ENCODE results near the gene CLASP1.
"Not testable (repeated sequence)": the region's sequence is repeated elsewhere in the genome, so short reads cannot be mapped to it uniquely, and the experiment has no call there.

Gene CLASP1

DNA sequence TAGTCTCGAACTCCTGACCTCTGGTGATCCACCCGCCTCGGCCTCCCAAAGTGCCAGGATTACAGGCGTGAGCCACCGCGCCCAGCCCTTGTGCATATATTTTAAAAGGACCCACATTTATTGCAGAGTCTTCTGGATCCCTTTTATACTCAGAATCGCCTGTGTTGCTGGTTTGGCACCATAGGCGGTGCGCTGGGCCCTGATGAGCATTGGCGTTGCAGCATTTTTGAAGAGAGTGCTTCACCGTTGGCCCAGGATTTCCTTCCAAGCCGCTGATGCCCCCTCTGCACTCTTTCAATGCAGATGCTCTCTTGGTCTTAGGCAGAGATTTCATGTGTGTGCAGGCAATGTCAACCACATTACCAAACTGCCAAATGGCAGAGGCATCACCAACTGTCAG, 350.8 kb downstream of the CLASP1 start:
- no peak overlapping the region for H3K4me3 ChIP-seq (ENCODE audit: low read length)
- no peaks in the 10 kb centered on the region for H3K4me1 ChIP-seq (ENCODE audit: low read length)
- H3K4me2 ChIP-seq (ENCODE audit: low read length) = no peak overlapping the region
- H4K20me1 ChIP-seq (ENCODE audit: insufficient read depth, low read length) = no peaks in the 10 kb centered on the region
- no peaks in the 10 kb centered on the region for H3K27me3 ChIP-seq (ENCODE audit: low read depth, low read length)
- no peaks in the 10 kb centered on the region for H3K79me2 ChIP-seq (ENCODE audit: low read length)
- H3K27ac ChIP-seq (ENCODE audit: low read length) = no peak overlapping the region
- TF ChIP-seq EZH2phosphoT487 (IDR thresholded peaks at IDR 0.05; ENCODE audit: low read depth) (no peak), CTCF (IDR thresholded peaks at IDR 0.05; ENCODE audit: low read depth, low read length) (no peak)
- H3K9ac ChIP-seq (ENCODE audit: low read length) = no peak overlapping the region
- H3K36me3 ChIP-seq (replicated peaks; ENCODE audit: low read depth, low read length) = no peaks in the 10 kb centered on the region
- no peak overlapping the region for H2AFZ ChIP-seq (ENCODE audit: low read depth, low read length)
- H3K9me3 ChIP-seq (ENCODE audit: insufficient read depth, low read length) = no peaks in the 10 kb centered on the region

DNA sequence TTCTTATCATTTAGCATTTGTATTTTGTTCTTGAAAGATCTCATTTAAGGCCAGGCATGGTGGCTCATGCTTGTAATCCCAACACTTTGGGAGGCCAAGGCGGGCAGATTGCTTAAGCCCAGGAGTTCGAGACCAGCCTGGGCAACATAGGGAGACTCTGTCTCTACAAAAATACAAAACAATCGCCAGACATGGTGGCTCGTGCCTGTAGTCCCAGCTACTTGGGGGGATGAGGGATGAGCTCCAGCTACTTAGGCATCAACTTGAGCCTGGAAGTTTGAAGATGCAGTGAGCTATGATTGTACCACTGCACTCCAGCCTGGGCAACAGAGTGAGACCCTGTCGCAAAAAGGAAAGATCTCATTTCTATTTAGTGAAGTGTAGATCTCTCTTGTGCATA, 351.4 kb downstream of the CLASP1 start:
- not testable (repeated sequence) for H3K27me3 ChIP-seq (ENCODE audit: low read depth, low read length); H3K9me3 ChIP-seq (ENCODE audit: insufficient read depth, low read length); H2AFZ ChIP-seq (ENCODE audit: low read depth, low read length); H3K9ac ChIP-seq (ENCODE audit: low read length); H3K36me3 ChIP-seq (replicated peaks; ENCODE audit: low read depth, low read length); H3K27ac ChIP-seq (ENCODE audit: low read length); H3K4me2 ChIP-seq (ENCODE audit: low read length); H3K79me2 ChIP-seq (ENCODE audit: low read length); H3K4me1 ChIP-seq (ENCODE audit: low read length); H4K20me1 ChIP-seq (ENCODE audit: insufficient read depth, low read length); H3K4me3 ChIP-seq (ENCODE audit: low read length)

GRCh38 chr2:121297217-121297830, 351.9 kb downstream of the CLASP1 start:
- Histone ChIP-seq H3K4me3 (ENCODE audit: low read length) (no peak overlapping the region), H2AFZ (ENCODE audit: low read depth, low read length) (no peak overlapping the region), H3K27ac (ENCODE audit: low read length) (no peak overlapping the region), H3K79me2 (ENCODE audit: low read length) (no peaks in the 10 kb centered on the region), H3K36me3 (replicated peaks; ENCODE audit: low read depth, low read length) (no peaks in the 10 kb centered on the region), H4K20me1 (ENCODE audit: insufficient read depth, low read length) (no peaks in the 10 kb centered on the region), H3K9me3 (ENCODE audit: insufficient read depth, low read length) (no peaks in the 10 kb centered on the region), H3K27me3 (ENCODE audit: low read depth, low read length) (no peaks in the 10 kb centered on the region), H3K4me1 (ENCODE audit: low read length) (no peaks in the 10 kb centered on the region), H3K4me2 (ENCODE audit: low read length) (no peak overlapping the region), H3K9ac (ENCODE audit: low read length) (no peak overlapping the region)
- TF ChIP-seq CTCF (IDR thresholded peaks at IDR 0.05; ENCODE audit: low read depth, low read length) (peak; percentile 55), EZH2phosphoT487 (IDR thresholded peaks at IDR 0.05; ENCODE audit: low read depth) (no peak)

DNA sequence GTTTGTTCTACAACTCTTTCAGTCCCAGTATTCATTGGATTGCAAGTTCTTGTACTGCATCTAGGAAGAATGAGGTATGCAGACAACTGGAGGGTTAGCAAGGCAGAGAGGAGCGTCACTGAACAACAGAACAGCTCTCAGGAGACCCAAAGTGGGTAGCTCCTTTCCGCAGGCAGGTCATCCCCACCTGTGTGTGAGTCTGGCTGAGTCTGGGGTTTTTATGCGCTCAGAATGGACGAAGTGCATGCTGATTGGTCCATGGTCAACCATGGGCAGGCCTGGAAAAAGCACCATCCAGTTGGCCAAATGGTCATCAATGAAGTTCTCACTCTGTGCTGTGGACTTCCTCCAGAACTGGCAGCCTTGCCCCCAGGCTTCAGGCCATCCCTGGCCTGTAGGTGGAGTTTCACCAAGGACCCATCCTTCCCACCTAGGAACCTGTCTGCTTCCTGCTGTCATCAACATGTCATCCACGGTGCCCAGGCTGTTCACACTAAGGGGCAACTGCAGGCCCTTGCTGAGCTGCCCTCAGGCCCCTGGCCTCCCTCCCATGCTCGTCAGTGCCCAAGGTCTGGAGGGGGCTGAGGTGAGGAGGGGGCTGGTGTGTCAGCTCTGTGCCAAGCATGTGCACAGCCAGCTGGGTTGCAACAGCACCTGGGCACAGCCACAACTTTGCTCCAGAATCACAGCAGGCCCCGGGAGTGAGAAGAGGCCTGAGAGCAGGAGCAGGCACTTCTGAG, 353.2 kb downstream of the CLASP1 start:
- no peak overlapping the region for H3K4me3 ChIP-seq (ENCODE audit: low read length)
- H3K9ac ChIP-seq (ENCODE audit: low read length) = no peak overlapping the region
- TF ChIP-seq EZH2phosphoT487 (IDR thresholded peaks at IDR 0.05; ENCODE audit: low read depth) (no peak), CTCF (IDR thresholded peaks at IDR 0.05; ENCODE audit: low read depth, low read length) (no peak)
- H2AFZ ChIP-seq (ENCODE audit: low read depth, low read length) = no peak overlapping the region
- H4K20me1 ChIP-seq (ENCODE audit: insufficient read depth, low read length) = no peaks in the 10 kb centered on the region
- no peaks in the 10 kb centered on the region for H3K36me3 ChIP-seq (replicated peaks; ENCODE audit: low read depth, low read length)
- no peak overlapping the region for H3K27ac ChIP-seq (ENCODE audit: low read length)
- no peaks in the 10 kb centered on the region for H3K27me3 ChIP-seq (ENCODE audit: low read depth, low read length)
- H3K4me2 ChIP-seq (ENCODE audit: low read length) = no peak overlapping the region
- no peaks in the 10 kb centered on the region for H3K4me1 ChIP-seq (ENCODE audit: low read length)
- H3K9me3 ChIP-seq (ENCODE audit: insufficient read depth, low read length) = no peaks in the 10 kb centered on the region
- H3K79me2 ChIP-seq (ENCODE audit: low read length) = no peaks in the 10 kb centered on the region
